ENCODE data around the gene TRPM7.
"Not testable (repeated sequence)": the region's sequence is repeated elsewhere in the genome, so short reads cannot be mapped to it uniquely, and the experiment has no call there.

Gene TRPM7

GRCh38 chr15:50627351-50628055 lies 59.1 kb downstream of the TRPM7 start:
- Histone ChIP-seq H3K79me2 (ENCODE audit: low read length) (0 out of 2 replicates have a peak, but pooled peaks cover 3% of the 10 kb centered on the region), H3K9me2 (replicated peaks; ENCODE audit: insufficient read depth, low read length) (no peaks in the 10 kb centered on the region), H3F3A (ENCODE audit: insufficient read depth, low read length) (no peaks in the 10 kb centered on the region), H3K27me3 (replicated peaks; ENCODE audit: insufficient read depth, low read length) (no peaks in the 10 kb centered on the region), H3K4me3 (ENCODE audit: low read length) (no peak overlapping the region), H3K4me2 (ENCODE audit: low read depth, low read length) (no peak overlapping the region), H3K36me3 (replicated peaks; ENCODE audit: insufficient read depth, low read length) (peaks cover 3% of the 10 kb centered on the region; the same call in 1 of the 2 replicates), H4K20me1 (ENCODE audit: insufficient read depth, low read length) (no peaks in the 10 kb centered on the region), H3K4me1 (ENCODE audit: low read length) (no peaks in the 10 kb centered on the region), H3K27ac (ENCODE audit: low read length) (no peak overlapping the region), H2AFZ (ENCODE audit: low read length) (no peak overlapping the region), H3K9me3 (replicated peaks; ENCODE audit: insufficient read depth, low read length) (no peaks in the 10 kb centered on the region), H3K9ac (ENCODE audit: low read length) (no peak overlapping the region)
- DNase-seq, result no peak
- TF ChIP-seq CTCF (IDR thresholded peaks at IDR 0.05; ENCODE audit: low read length), result no peak
- no peak for TF ChIP-seq EZH2phosphoT487 (IDR thresholded peaks at IDR 0.05; ENCODE audit: low read length)
- TF ChIP-seq EZH2 (optimal IDR thresholded peaks at IDR 0.05; ENCODE audit: low read depth, low read length), result no peak

GRCh38 chr15:50624616-50625168 lies 61.9 kb downstream of the TRPM7 start:
- H3K79me2 ChIP-seq (ENCODE audit: low read length), result no peaks in the 10 kb centered on the region
- H4K20me1 ChIP-seq (ENCODE audit: insufficient read depth, low read length), result no peaks in the 10 kb centered on the region
- no peak overlapping the region for H2AFZ ChIP-seq (ENCODE audit: low read length)
- H3K9me3 ChIP-seq (replicated peaks; ENCODE audit: insufficient read depth, low read length), result no peaks in the 10 kb centered on the region
- no peak for TF ChIP-seq EZH2 (optimal IDR thresholded peaks at IDR 0.05; ENCODE audit: low read depth, low read length)
- TF ChIP-seq EZH2phosphoT487 (IDR thresholded peaks at IDR 0.05; ENCODE audit: low read length), result no peak
- no peak for TF ChIP-seq CTCF (IDR thresholded peaks at IDR 0.05; ENCODE audit: low read length)
- no peaks in the 10 kb centered on the region for H3F3A ChIP-seq (ENCODE audit: insufficient read depth, low read length)
- no peaks in the 10 kb centered on the region for H3K27me3 ChIP-seq (replicated peaks; ENCODE audit: insufficient read depth, low read length)
- no peaks in the 10 kb centered on the region for H3K4me1 ChIP-seq (ENCODE audit: low read length)
- H3K9me2 ChIP-seq (replicated peaks; ENCODE audit: insufficient read depth, low read length), result no peaks in the 10 kb centered on the region
- no peak overlapping the region for H3K27ac ChIP-seq (ENCODE audit: low read length)
- no peak overlapping the region for H3K4me3 ChIP-seq (ENCODE audit: low read length)
- no peak overlapping the region for H3K4me2 ChIP-seq (ENCODE audit: low read depth, low read length)
- no peak overlapping the region for H3K9ac ChIP-seq (ENCODE audit: low read length)
- no peaks in the 10 kb centered on the region; the same call in 1 of the 2 replicates for H3K36me3 ChIP-seq (replicated peaks; ENCODE audit: insufficient read depth, low read length)
- no peak for DNase-seq

DNA sequence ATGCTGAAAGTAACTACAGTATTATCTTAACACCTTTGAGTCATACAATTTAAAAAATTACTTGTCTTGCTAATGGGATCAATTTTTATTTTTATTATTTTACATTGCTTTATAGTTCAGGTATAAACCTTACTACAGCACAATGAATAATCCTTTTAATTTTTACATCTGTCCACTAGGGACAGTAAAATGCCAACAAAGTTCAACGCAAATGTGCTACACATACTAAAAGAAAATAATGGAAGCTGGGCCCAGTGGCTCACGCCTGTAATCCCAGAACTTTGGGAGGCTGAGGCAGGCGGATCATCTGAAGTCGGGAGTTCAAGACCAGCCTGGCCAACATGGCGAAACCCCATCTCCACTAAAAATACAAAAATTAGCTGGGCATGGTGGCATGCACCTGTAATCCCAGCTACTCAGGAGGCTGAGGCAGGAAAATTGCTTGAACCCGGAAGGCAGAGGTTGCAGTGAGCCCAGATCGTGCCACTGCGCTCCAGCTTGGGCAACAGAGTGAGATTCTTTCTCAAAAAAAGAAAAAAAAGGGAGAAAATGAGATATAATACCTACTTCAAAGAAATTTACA lies 64.1 kb downstream of the TRPM7 start:
- H3K4me3 ChIP-seq (ENCODE audit: low read length); H4K20me1 ChIP-seq (ENCODE audit: insufficient read depth, low read length); H3K9me2 ChIP-seq (replicated peaks; ENCODE audit: insufficient read depth, low read length); H3K36me3 ChIP-seq (replicated peaks; ENCODE audit: insufficient read depth, low read length); DNase-seq; H3K4me1 ChIP-seq (ENCODE audit: low read length); H3K79me2 ChIP-seq (ENCODE audit: low read length); H3K9ac ChIP-seq (ENCODE audit: low read length); H3F3A ChIP-seq (ENCODE audit: insufficient read depth, low read length); H3K9me3 ChIP-seq (replicated peaks; ENCODE audit: insufficient read depth, low read length); H3K27ac ChIP-seq (ENCODE audit: low read length); H3K4me2 ChIP-seq (ENCODE audit: low read depth, low read length); H2AFZ ChIP-seq (ENCODE audit: low read length); H3K27me3 ChIP-seq (replicated peaks; ENCODE audit: insufficient read depth, low read length): not testable (repeated sequence)
- TF ChIP-seq CTCF (IDR thresholded peaks at IDR 0.05; ENCODE audit: low read length), result peak; percentile 28

DNA sequence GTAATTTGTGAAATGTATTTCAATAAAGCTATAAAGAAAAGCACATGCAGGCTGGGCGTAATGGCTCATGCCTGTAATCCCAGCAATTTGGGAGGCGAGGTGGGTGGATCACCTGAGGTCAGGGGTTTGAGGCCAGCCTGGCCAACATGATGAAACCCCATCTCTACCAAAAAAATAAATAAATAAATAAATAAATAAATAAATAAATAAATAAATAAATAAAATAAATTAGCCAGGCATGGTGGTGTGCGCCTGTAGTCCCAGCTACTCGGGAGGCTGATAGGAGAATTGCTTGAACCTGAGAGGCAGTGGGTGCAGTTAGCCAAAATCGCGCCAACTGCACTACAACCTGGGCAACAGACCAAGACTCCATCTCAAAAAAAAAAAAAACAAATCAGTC lies 69.6 kb downstream of the TRPM7 start:
- not testable (repeated sequence) for H4K20me1 ChIP-seq (ENCODE audit: insufficient read depth, low read length); H2AFZ ChIP-seq (ENCODE audit: low read length); H3K4me2 ChIP-seq (ENCODE audit: low read depth, low read length); H3K4me3 ChIP-seq (ENCODE audit: low read length); H3F3A ChIP-seq (ENCODE audit: insufficient read depth, low read length); H3K36me3 ChIP-seq (replicated peaks; ENCODE audit: insufficient read depth, low read length); DNase-seq; H3K4me1 ChIP-seq (ENCODE audit: low read length); H3K27me3 ChIP-seq (replicated peaks; ENCODE audit: insufficient read depth, low read length); H3K9me2 ChIP-seq (replicated peaks; ENCODE audit: insufficient read depth, low read length); H3K79me2 ChIP-seq (ENCODE audit: low read length); H3K9ac ChIP-seq (ENCODE audit: low read length); H3K9me3 ChIP-seq (replicated peaks; ENCODE audit: insufficient read depth, low read length); H3K27ac ChIP-seq (ENCODE audit: low read length)

DNA sequence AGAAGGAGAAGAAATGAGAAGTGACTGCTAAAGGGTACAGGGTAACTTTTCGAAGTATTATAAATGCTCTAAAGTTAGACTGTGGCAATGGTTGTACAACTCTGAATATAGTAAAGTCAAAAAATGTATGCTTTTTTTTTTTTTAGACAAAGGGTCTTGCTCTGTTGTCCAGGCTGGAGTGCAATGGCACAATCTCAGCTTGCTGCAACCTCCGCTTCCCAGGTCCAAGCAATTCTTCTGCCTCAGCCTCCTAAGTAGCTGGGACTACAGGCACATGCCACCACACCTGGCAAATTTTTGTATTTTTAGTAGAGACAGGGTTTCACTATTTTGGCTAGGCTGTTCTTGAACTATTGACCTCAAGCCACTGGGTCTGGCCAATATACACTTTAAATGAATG lies 70.0 kb downstream of the TRPM7 start:
- not testable (repeated sequence) for H3K79me2 ChIP-seq (ENCODE audit: low read length); H2AFZ ChIP-seq (ENCODE audit: low read length); H3K27me3 ChIP-seq (replicated peaks; ENCODE audit: insufficient read depth, low read length); H3K4me3 ChIP-seq (ENCODE audit: low read length); H3K4me1 ChIP-seq (ENCODE audit: low read length); H3K27ac ChIP-seq (ENCODE audit: low read length); H3F3A ChIP-seq (ENCODE audit: insufficient read depth, low read length); H3K9ac ChIP-seq (ENCODE audit: low read length); H3K4me2 ChIP-seq (ENCODE audit: low read depth, low read length); H3K9me3 ChIP-seq (replicated peaks; ENCODE audit: insufficient read depth, low read length); H4K20me1 ChIP-seq (ENCODE audit: insufficient read depth, low read length); DNase-seq; H3K36me3 ChIP-seq (replicated peaks; ENCODE audit: insufficient read depth, low read length); H3K9me2 ChIP-seq (replicated peaks; ENCODE audit: insufficient read depth, low read length)

All from MM.1S (cell line).